NCI-H1930 (cell line): ENCODE data around the gene CPLX1.

Source experiments
- DNase-seq, 2 experiments: peaks; one replicate each; lab custom pipeline; 2025; lab: John Stamatoyannopoulos, UW

CPLX1 gene

DNA sequence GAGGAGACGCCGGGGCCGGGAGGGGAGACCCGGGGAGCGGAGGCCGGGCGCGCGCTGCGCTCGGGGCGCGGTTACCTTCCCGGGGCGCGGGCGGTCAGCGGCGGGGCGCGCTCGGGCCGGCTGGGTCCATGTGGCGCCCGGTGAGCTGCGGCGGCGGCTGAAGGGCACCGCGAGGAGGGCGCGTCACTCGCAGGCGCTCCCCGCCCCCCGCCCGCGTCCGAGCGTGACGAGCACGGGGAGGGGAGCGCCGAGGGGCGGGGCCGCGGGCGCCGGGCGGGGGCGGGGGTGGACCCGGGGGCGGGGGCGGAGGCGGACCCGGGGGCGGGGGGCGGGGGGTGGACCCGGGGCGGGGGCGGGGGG is at the start of gene CPLX1:
Gene CPLX1, minus strand, starts transcription at position 159 of the 360 bp plus-strand sequence. CDS start 1,607 bp downstream, outside the sequence.
- DNase-seq, result peak; percentile 53 to 68

GRCh38 chr4:874971-875817 is 49.3 kb upstream of the CPLX1 start:
- DNase-seq, result no peak

DNA sequence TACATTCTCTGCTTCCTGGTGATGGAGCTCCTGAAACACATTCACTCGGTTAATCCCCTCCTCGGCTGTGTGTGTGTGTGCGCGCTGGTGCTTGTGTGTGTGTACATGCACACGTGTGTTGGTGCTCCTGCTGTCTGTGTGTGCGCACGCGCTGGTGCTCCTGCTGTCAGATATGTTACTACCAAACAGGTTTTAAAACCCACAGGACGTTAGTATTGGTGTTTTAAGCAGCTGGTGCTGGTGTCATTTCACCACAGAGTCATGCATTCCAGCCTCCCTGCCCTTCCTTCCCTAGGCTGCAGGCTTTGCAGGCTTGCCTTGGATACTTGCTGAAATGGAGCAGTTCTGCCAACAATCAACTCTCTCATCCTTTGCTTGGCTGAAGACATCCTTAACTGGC is 48.1 kb upstream of the CPLX1 start:
- DNase-seq, result no peak

- no peak for DNase-seq
Measured at GRCh38 chr4:872241-872981, 46.5 kb upstream of the CPLX1 start.

- DNase-seq, result no peak
Measured at GRCh38 chr4:871484-871883, 45.6 kb upstream of the CPLX1 start.

- no peak for DNase-seq
Measured at GRCh38 chr4:870951-871350, 45.0 kb upstream of the CPLX1 start.

- DNase-seq, result no peak
Measured at GRCh38 chr4:869776-870175, 43.8 kb upstream of the CPLX1 start.

DNA sequence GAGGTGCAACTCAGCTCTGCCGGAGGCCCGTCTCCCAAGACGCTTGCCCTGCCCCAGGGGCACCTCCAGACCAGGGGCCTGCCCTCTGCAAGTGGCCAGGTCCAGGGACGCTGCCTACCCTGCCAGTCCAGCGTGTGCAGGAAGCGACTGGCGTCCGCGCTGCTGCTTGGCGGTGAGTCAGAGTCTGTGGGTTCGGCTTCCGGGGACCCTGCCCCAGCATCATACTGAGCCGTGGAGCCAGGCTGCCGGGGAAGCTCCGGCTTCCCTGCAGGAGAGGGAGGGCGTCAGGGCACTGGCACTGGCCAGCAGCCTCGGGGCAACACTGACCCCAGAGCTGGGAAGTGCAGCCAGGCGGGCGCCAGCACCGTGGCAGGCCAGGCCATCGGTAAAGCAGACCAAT is 42.5 kb upstream of the CPLX1 start:
- DNase-seq, result no peak

- DNase-seq, result no peak
Measured at GRCh38 chr4:867526-868250, 41.8 kb upstream of the CPLX1 start.

- DNase-seq, result no peak
Measured at GRCh38 chr4:866761-867390, 40.9 kb upstream of the CPLX1 start.

- DNase-seq, result no peak
Measured at GRCh38 chr4:866068-866760, 40.3 kb upstream of the CPLX1 start.

GRCh38 chr4:865572-865971 is 39.6 kb upstream of the CPLX1 start:
- DNase-seq, result no peak

DNA sequence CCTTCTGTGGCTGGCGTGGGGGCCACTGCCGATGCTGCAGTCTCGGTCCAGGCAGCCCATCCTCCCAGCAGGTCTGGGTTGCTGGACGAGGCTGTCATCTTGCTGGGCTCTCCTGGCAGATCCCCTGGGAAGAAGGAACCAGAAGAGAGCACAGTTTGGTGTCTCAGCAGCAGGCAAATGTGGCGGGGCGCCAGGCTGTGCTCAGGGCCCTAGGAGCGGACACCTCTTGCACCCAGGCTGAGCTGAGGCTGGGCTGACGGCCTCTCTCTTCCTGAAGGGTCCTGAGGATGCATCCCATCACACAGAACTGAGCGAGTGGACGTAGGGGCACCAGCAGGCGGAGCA is 39.2 kb upstream of the CPLX1 start:
- no peak for DNase-seq

DNA sequence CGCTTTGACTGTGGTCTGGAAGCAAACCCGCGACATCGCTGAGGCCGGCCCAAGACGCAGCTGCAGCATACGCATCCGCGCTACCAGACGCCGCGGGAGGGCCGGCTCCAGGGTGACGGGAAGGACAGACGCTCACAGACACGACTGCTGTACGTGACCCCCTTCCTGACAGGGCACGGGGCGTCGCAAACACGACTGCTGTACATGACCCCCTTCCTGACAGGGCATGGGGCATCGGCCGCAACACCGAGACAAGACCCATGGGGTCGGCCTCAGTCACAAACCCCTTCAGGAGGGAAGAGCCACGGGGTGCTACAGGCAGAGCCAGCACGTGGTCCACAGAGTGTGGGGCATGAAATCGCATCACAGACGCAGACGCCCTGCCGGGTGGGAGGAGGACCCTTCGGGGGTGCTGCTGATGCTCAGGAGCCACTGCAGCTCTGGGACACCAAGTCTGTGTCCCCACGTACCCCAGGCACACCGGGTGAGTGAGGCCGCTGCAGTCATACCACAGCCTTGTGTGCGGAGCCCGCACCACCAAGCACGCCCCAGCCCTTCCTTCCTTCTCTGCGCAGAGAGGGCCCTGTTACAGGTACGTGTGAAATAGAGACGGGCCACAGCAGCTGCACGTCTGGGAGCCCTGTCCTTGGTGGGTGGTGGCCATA is 38.7 kb upstream of the CPLX1 start:
- DNase-seq, result no peak

GRCh38 chr4:860561-860960 is 34.6 kb upstream of the CPLX1 start:
- no peak for DNase-seq

GRCh38 chr4:859496-859895 is 33.6 kb upstream of the CPLX1 start:
- no peak for DNase-seq

GRCh38 chr4:858831-859451 is 33.0 kb upstream of the CPLX1 start:
- no peak for DNase-seq

- no peak for DNase-seq
Measured at GRCh38 chr4:858041-858481, 32.1 kb upstream of the CPLX1 start.

GRCh38 chr4:857461-857860 is 31.5 kb upstream of the CPLX1 start:
- no peak for DNase-seq

DNA sequence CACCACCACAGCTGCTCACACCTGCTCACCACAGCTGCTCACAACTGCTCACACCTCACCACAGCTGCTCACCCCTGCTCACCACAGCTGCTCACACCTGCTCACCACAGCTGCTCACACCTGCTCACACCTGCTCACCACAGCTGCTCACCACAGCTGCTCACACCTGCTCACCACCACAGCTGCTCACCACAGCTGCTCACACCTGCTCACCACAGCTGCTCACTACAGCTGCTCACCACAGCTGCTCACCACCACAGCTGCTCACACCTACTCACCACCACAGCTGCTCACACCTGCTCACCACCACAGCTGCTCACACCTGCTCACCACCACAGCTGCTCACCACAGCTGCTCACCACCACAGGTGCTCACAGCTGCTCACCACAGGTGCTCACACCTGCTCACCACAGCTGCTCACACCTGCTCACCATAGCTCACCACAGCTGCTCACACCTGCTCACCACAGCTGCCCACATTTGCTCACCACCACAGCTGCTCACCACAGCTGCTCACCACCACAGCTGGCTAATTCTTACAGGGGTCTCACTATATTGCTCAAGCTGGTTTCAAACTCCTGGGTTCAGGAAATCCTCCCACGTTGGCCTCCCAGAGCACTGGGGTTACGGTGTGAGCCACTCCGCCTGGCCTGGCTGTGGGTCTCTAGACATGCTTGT is 30.4 kb upstream of the CPLX1 start:
- no peak for DNase-seq
